ENCODE results near the gene UACA. TPM values are rescaled to one million over a fixed set of nuclear protein-coding genes. Genes with fewer than 3 reads are reported as not detected.
"Not testable (repeated sequence)": the region's sequence is repeated elsewhere in the genome, so short reads cannot be mapped to it uniquely, and the experiment has no call there.

The UACA gene
- total and polyA plus RNA-seq, 2 experiments from 2014 or later = 21.5 to 35.8 TPM

DNA sequence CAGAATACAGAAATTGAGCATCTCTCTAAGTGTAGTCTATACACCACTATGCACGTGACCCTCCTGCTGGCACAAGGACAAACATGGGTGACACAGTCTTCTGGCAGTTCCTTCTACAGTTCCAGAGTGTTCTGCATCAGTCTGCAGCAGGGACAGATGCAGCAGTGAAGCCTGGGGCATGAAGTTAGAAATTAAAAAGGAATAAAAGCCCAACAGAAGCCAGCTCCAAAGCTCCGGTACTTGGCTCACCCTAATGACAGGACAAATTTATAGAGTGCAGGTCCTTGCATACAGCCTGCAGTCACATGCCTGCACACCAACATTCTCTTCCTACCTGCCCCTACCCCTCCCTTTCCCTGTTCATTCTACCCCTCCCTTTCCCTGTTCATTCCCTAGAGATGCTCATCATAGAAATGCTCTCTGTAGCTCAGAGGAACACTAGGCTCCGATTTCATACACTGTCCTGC lies 15.0 kb downstream of the UACA start:
- Mint-ChIP-seq H3K4me1 (peaks cover 7% of the 10 kb centered on the region; the same call in 1 of the 3 replicates), H3K4me3 (no peak overlapping the region), H3K9me3 (no peaks in the 10 kb centered on the region; the same call in 2 of the 3 replicates), H3K36me3 (ENCODE audit: low read depth) (no peaks in the 10 kb centered on the region), H3K27me3 (ENCODE audit: insufficient read depth, low read depth, poor library complexity) (no peaks in the 10 kb centered on the region), H3K27ac (no peak overlapping the region)
- no peak for DNase-seq (ENCODE audit: low spot score)
- Histone ChIP-seq H2AFZ (no peak overlapping the region), H4K20me1 (replicated peaks; ENCODE audit: insufficient read depth) (no peaks in the 10 kb centered on the region; the same call in 1 of the 2 replicates), H3F3A (replicated peaks; ENCODE audit: low read depth) (no peaks in the 10 kb centered on the region), H3K27ac (ENCODE audit: low read depth) (no peak overlapping the region), H3K4me2 (no peak overlapping the region), H3K9me2 (ENCODE audit: insufficient read depth) (no peaks in the 10 kb centered on the region), H3K27me3 (ENCODE audit: insufficient read depth) (no peaks in the 10 kb centered on the region), H3K79me2 (replicated peaks; ENCODE audit: insufficient read depth) (peaks cover 20% of the 10 kb centered on the region; the same call in 1 of the 2 replicates), H3K36me3 (ENCODE audit: insufficient read depth) (no peaks in the 10 kb centered on the region), H3K4me3 (no peak overlapping the region), H3K4me1 (ENCODE audit: insufficient read depth) (peaks cover 6% of the 10 kb centered on the region; the same call in 1 of the 2 replicates)
- TF ChIP-seq, protein P1, sequence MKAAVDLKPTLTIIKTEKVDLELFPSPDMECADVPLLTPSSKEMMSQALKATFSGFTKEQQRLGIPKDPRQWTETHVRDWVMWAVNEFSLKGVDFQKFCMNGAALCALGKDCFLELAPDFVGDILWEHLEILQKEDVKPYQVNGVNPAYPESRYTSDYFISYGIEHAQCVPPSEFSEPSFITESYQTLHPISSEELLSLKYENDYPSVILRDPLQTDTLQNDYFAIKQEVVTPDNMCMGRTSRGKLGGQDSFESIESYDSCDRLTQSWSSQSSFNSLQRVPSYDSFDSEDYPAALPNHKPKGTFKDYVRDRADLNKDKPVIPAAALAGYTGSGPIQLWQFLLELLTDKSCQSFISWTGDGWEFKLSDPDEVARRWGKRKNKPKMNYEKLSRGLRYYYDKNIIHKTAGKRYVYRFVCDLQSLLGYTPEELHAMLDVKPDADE (IDR thresholded peaks at IDR 0.05) = no peak
- TF ChIP-seq POLR2AphosphoS5 (IDR thresholded peaks at IDR 0.05; ENCODE audit: low read depth) = no peak
- TF ChIP-seq, protein P2, sequence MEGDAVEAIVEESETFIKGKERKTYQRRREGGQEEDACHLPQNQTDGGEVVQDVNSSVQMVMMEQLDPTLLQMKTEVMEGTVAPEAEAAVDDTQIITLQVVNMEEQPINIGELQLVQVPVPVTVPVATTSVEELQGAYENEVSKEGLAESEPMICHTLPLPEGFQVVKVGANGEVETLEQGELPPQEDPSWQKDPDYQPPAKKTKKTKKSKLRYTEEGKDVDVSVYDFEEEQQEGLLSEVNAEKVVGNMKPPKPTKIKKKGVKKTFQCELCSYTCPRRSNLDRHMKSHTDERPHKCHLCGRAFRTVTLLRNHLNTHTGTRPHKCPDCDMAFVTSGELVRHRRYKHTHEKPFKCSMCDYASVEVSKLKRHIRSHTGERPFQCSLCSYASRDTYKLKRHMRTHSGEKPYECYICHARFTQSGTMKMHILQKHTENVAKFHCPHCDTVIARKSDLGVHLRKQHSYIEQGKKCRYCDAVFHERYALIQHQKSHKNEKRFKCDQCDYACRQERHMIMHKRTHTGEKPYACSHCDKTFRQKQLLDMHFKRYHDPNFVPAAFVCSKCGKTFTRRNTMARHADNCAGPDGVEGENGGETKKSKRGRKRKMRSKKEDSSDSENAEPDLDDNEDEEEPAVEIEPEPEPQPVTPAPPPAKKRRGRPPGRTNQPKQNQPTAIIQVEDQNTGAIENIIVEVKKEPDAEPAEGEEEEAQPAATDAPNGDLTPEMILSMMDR (conservative IDR thresholded peaks at IDR 0.05; ENCODE audit: low read depth in 2 of 2) = no peak
- TF ChIP-seq, protein P3, sequence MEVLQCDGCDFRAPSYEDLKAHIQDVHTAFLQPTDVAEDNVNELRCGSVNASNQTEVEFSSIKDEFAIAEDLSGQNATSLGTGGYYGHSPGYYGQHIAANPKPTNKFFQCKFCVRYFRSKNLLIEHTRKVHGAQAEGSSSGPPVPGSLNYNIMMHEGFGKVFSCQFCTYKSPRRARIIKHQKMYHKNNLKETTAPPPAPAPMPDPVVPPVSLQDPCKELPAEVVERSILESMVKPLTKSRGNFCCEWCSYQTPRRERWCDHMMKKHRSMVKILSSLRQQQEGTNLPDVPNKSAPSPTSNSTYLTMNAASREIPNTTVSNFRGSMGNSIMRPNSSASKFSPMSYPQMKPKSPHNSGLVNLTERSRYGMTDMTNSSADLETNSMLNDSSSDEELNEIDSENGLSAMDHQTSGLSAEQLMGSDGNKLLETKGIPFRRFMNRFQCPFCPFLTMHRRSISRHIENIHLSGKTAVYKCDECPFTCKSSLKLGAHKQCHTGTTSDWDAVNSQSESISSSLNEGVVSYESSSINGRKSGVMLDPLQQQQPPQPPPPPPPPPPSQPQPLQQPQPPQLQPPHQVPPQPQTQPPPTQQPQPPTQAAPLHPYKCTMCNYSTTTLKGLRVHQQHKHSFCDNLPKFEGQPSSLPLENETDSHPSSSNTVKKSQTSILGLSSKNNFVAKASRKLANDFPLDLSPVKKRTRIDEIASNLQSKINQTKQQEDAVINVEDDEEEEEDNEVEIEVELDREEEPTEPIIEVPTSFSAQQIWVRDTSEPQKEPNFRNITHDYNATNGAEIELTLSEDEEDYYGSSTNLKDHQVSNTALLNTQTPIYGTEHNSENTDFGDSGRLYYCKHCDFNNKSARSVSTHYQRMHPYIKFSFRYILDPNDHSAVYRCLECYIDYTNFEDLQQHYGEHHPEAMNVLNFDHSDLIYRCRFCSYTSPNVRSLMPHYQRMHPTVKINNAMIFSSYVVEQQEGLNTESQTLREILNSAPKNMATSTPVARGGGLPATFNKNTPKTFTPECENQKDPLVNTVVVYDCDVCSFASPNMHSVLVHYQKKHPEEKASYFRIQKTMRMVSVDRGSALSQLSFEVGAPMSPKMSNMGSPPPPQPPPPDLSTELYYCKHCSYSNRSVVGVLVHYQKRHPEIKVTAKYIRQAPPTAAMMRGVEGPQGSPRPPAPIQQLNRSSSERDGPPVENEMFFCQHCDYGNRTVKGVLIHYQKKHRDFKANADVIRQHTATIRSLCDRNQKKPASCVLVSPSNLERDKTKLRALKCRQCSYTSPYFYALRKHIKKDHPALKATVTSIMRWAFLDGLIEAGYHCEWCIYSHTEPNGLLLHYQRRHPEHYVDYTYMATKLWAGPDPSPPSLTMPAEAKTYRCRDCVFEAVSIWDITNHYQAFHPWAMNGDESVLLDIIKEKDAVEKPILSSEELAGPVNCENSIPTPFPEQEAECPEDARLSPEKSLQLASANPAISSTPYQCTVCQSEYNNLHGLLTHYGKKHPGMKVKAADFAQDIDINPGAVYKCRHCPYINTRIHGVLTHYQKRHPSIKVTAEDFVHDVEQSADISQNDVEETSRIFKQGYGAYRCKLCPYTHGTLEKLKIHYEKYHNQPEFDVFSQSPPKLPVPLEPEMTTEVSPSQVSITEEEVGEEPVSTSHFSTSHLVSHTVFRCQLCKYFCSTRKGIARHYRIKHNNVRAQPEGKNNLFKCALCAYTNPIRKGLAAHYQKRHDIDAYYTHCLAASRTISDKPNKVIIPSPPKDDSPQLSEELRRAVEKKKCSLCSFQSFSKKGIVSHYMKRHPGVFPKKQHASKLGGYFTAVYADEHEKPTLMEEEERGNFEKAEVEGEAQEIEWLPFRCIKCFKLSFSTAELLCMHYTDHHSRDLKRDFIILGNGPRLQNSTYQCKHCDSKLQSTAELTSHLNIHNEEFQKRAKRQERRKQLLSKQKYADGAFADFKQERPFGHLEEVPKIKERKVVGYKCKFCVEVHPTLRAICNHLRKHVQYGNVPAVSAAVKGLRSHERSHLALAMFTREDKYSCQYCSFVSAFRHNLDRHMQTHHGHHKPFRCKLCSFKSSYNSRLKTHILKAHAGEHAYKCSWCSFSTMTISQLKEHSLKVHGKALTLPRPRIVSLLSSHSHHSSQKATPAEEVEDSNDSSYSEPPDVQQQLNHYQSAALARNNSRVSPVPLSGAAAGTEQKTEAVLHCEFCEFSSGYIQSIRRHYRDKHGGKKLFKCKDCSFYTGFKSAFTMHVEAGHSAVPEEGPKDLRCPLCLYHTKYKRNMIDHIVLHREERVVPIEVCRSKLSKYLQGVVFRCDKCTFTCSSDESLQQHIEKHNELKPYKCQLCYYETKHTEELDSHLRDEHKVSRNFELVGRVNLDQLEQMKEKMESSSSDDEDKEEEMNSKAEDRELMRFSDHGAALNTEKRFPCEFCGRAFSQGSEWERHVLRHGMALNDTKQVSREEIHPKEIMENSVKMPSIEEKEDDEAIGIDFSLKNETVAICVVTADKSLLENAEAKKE (CRISPR knock-in tag; IDR thresholded peaks at IDR 0.05) = no peak
- ATAC-seq = no peak

DNA sequence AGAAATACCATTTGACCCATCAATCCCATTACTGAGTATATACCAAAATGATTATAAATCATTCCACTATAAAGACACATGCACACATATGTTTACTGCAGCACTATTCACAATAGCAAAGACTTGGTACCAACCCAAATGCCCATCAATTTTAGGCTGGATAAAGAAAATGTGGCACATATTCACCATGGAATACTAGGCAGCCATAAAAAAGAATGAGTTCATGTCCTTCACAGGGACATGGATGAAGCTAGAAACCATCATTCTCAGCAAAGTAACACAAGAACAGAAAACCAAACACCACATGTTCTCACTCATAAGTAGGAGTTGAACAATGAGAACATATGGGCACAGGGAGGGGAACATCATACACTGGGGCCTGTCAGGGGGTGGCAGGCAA lies 16.8 kb downstream of the UACA start:
- not testable (repeated sequence) for H3K27ac ChIP-seq (ENCODE audit: low read depth); ATAC-seq; H4K20me1 ChIP-seq (replicated peaks; ENCODE audit: insufficient read depth); H3K9me3 Mint-ChIP-seq; H3K36me3 Mint-ChIP-seq (ENCODE audit: low read depth); H3K27ac Mint-ChIP-seq; H3K9me2 ChIP-seq (ENCODE audit: insufficient read depth); H3K4me1 Mint-ChIP-seq; H3K36me3 ChIP-seq (ENCODE audit: insufficient read depth); H3K4me2 ChIP-seq; H3F3A ChIP-seq (replicated peaks; ENCODE audit: low read depth); H2AFZ ChIP-seq; H3K4me3 Mint-ChIP-seq; H3K27me3 Mint-ChIP-seq (ENCODE audit: insufficient read depth, low read depth, poor library complexity); H3K4me1 ChIP-seq (ENCODE audit: insufficient read depth); H3K4me3 ChIP-seq; H3K27me3 ChIP-seq (ENCODE audit: insufficient read depth); DNase-seq (ENCODE audit: low spot score)
- peaks cover 15% of the 10 kb centered on the region; the same call in 1 of the 2 replicates for H3K79me2 ChIP-seq (replicated peaks; ENCODE audit: insufficient read depth)

All from GM23338 (cell line).